Effector CD4-positive, alpha-beta T cell (primary cell): ENCODE measurements around the gene FOXK1.

Experiments
- DNase-seq: peaks from one replicate; pipeline ENCODE4 v3.0.0-alpha.2; 2020

The FOXK1 gene

GRCh38 chr7:4766666-4767519 is 84.8 kb downstream of the FOXK1 start:
- no peak for DNase-seq

GRCh38 chr7:4768597-4769569 is 86.8 kb downstream of the FOXK1 start:
- DNase-seq = no peak

DNA sequence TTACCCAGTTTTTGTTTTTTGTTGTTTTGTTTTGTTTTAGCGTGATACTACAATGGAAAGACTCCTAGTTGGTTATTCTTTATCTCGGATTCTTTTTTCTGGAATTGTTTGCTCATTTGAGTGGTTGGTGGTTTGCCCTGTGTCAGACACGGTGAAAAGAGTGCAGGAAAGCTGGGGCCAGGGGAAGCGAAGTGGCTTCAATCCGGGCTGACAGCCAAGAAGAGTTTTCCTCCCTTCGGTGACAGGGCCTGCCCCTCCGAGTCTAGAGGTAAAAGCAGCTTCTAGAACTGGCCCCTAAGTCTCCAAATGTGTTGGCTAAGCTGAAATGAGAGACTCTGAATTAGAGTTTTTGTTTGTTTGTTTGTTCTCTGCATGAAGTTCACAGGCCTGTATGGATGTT is 87.7 kb downstream of the FOXK1 start:
- no peak for DNase-seq

GRCh38 chr7:4770886-4771285 is 88.8 kb downstream of the FOXK1 start:
- no peak for DNase-seq

- no peak for DNase-seq
Observed at GRCh38 chr7:4771737-4772136, 89.6 kb downstream of the FOXK1 start.

DNA sequence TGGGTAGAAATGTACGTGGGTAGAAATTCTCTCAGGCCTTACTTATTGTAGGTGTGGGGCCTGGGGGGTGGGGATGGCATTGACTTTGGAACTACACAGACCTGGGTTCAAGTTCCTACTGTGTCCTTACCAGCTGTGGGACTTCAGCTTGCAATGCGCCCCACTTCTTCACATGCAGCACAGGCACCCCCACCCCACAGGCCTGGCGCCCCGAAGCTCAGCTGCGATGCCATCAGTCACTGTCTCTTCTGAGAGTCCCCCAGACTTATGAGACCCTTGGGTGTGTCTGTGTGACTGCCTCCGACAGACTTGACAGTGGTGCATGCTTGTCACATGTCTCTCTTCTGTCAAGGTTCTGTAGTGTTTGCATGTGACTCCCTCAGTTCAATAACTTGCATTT is 90.2 kb downstream of the FOXK1 start:
- no peak for DNase-seq

GRCh38 chr7:4774007-4774406 is 91.9 kb downstream of the FOXK1 start:
- DNase-seq = no peak

GRCh38 chr7:4774658-4775249 is 92.7 kb downstream of the FOXK1 start:
- DNase-seq = no peak

- peak; percentile 96 for DNase-seq
Observed at GRCh38 chr7:4775250-4775847, 93.3 kb downstream of the FOXK1 start, which contains the start of gene AP5Z1. TSS of gene AP5Z1 (plus strand) at chr7:4775623. CDS start at chr7:4775716, 93 bp downstream.

DNA sequence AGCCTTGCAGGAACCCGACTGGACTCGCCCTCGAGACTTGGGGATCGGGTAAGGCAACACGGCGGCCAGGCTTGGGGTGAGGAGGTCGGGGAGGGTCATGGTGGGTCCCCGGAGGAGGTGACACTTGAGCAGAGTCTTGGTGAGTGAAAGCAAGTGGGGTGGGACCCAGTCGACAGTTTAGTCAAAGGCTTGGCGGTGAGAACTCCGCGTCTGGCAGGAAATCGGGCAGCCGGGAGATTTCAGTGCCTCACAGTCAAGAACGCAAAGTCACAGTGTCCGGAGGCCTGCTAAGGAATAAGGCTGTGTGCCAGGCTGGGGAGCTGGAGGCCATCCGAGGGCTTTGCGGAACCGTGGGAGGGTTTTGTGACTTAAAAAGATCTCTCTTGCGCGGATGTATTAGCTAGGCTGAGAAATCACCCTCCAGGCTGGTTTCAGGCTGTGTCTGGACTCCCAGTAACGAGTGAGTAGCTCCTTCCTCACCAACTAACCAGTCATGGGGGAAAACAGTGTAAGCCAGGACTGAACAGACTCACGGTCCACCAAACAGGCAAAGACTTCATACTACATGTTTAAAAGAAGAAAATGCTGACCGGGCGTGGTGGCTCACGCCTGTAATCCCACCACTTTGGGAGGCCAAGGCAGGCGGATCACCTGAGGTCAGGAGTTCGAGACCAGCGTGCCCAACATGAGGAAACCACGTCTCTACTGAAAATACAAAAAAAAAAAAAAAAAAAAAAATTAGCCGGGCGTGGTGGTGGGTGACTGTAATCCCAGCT is 93.9 kb downstream of the FOXK1 start:
- DNase-seq = peak; percentile 44

DNA sequence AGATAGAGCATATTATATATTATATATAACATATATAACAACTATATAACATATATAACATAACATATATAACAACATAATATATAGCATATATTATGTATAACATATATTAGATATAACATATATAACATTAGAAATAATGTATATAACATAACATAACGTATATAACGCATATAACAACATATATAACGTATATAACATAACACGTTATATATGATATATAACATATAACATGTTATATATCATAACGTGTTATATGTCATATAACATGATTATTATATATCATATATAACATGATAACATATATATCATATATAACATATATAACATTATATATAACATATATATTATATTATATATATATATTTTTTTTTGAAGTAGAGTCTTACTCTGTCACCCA is 97.0 kb downstream of the FOXK1 start:
- no peak for DNase-seq

GRCh38 chr7:4781366-4782069 is 99.4 kb downstream of the FOXK1 start:
- DNase-seq = no peak

DNA sequence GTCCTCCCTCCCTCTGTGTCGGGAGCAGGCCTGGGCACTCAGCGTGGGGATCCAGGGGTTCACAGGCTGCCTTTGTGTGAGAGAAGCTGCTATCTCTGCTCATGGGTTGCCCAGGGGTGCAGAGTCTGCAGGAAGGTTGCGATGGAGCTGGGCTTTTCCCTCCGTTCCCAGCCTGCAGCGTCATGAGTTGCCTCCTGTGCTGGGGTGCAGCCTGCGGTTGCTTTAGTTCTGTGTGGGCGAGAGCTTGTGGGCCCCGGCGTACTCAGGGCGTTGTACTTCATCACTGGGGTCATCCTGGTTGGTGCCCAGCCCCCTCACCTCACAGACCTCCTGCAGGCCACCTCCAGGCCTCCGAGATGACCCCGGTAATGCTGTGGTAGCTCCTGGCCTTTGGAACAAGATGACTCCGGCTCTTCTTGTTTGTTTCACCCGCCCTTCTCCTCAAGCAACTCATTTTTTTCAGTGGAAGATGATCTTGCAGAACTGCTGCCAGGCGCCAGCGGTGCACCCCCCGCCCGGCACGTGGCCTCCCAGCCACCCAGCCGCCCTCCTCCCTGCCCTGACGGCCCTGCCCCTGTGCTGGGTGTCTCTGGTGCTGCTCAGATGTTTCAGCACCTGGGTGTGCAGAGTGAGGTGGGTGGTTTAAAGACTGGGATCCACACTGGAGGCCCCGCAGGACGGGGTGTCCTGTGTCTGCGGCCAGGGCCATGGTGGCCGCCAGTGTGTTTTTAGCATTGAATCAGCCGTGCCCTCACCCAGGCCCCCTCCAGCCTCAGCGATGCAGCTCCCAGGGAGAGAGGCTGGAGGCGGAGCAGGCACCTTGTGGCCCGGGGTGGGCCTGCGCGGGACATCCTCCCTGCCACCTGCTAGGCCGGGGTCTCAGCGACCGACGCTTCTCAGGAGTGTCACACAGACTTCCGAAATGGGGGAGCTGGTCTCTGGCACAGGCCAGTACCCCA is 100.5 kb downstream of the FOXK1 start:
- DNase-seq = no peak

DNA sequence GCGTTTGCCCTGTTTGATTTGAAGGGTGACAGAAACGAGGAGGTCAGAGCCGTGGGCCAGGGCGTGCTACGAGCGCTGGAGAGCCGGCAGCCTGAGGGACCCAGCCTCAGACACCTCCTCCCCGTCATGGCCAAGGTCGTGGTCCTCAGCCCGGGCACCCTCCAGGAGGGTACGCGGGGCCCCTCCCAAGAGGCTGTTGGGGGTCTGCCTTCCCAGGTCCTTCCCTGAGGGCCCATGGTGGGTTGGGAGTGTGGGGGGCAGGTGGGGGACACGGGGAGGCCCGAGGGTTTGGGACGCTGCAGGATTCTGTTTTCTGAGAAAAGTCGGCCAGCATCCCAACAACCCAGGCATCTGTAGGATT is 101.2 kb downstream of the FOXK1 start:
- no peak for DNase-seq

DNA sequence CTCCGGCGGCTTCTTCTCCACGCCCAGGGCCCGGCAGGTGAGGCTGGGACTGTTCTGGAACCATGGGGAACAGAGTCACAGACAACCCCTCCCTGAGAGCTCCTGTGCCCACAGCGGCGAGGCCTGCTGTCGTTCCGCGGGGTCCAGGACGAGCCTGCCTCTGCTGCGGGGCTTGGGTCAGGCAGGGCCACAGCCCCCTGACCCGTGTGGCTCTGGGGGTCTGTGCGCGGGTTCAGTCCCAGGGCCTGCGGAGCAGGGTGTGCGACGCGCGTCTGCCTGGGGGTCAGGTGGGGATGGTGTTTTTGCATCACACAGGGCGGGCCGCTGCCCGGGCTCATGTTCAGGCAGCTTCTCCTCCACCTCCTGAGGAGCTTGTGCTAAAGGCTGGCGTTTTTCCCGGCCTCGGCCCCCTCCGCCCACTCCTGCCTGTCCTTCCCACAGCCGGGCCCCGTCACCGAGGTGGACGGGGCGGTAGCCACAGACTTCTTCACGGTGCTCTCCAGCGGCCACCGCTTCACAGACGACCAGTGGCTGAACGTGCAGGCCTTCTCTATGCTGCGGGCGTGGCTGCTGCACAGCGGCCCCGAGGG is 101.8 kb downstream of the FOXK1 start:
- DNase-seq = no peak

DNA sequence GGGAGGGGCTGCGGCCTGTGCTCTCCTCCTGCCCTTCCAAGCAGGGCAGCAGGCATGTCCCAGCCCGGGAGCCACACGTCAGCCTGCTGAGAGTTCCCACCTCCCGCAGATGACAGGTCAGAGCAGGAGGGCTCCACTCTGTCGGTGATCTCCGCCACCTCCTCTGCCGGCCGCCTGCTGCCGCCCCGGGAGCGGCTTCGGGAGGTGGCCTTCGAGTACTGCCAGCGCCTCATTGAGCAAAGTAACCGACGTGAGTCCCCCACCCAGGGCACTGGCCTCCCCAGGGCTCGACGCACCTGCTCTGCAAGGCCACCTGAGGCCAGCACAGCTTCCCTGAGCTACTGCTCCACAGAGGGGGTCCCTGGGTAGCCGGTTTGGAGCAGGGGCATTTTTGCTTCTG is 102.7 kb downstream of the FOXK1 start:
- DNase-seq = no peak

DNA sequence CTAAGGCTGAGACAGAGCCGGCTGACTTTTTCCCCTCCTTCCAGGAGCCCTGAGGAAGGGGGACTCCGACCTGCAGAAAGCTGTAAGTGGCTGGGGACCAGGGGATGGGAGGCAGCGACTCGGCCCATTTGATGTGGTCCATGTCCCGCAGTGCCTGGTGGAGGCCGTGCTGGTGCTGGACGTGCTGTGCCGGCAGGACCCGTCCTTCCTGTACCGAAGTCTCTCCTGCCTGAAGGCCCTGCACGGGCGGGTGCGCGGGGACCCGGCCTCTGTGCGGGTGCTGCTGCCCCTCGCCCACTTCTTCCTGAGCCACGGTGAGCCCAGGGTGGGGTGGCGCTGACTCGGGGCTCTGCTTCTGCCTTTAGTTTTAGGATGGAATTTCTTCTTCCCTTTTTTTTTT is 103.3 kb downstream of the FOXK1 start:
- no peak for DNase-seq

GRCh38 chr7:4786015-4786414 is 103.9 kb downstream of the FOXK1 start:
- no peak for DNase-seq

GRCh38 chr7:4787541-4787940 is 105.4 kb downstream of the FOXK1 start:
- DNase-seq = no peak
